Measurements from ENCODE around the gene SEPTIN2.

DNA sequence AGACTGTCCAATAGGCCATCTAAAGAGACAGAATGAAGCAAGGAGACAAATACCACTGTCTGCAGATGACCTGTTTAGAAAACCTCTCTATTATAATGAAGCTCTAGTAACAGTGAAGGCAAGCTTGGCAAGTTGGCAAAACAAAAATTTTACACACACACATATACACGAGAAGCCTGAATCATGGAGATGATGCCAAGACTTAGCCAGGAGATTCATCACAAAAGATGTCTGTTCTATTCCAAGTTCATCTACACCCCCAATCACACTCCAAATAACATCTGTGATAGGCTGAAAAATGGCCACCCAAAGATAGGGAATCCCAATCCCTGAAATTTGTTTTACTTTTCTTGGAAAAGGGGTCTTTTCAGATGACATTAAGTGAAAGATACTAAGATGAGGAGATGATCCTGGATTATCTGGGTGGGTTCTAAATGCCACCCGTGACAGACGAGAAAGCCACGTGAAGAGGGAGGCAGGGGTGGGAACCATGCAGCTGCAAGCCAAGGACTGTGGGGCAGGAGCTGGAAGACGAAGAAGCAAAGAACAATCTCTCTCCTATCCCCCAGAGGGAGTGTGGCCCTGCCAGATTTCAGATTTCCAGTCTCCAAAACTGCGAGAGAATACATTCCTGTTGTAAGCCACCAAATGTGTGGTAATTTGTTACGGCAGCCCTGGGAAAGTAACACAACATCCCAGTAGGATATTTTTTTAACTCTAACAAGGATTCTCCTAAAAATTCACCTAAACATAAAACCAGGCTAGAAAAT lies 20.2 kb upstream of the SEPTIN2 start:
- TF ChIP-seq, protein P1, sequence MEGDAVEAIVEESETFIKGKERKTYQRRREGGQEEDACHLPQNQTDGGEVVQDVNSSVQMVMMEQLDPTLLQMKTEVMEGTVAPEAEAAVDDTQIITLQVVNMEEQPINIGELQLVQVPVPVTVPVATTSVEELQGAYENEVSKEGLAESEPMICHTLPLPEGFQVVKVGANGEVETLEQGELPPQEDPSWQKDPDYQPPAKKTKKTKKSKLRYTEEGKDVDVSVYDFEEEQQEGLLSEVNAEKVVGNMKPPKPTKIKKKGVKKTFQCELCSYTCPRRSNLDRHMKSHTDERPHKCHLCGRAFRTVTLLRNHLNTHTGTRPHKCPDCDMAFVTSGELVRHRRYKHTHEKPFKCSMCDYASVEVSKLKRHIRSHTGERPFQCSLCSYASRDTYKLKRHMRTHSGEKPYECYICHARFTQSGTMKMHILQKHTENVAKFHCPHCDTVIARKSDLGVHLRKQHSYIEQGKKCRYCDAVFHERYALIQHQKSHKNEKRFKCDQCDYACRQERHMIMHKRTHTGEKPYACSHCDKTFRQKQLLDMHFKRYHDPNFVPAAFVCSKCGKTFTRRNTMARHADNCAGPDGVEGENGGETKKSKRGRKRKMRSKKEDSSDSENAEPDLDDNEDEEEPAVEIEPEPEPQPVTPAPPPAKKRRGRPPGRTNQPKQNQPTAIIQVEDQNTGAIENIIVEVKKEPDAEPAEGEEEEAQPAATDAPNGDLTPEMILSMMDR (IDR thresholded peaks at IDR 0.05), result no peak
- no peak for TF ChIP-seq CBFB (CRISPR knock-in tag; IDR thresholded peaks at IDR 0.05; ENCODE audit: low read depth)
